Thyroid gland (tissue), 4 donors: Measurements from ENCODE around the gene PCDHB4.
"Not testable (repeated sequence)": the region's sequence is repeated elsewhere in the genome, so short reads cannot be mapped to it uniquely, and the experiment has no call there.

ENCODE experiments used
- CTCF ChIP-seq, 6 experiments: fragments of 200-600 bp in 3 of 6; fragments of 450-650 bp in 3 of 6; sonication (generic) in 3 of 6; IDR thresholded peaks; one replicate each; pipeline ENCODE4 v1.5.1; 2016 to 2019; ENCODE audit warnings: antibody characterized with exemption in 6 of 6, mild to moderate bottlenecking in 2 of 6, inconsistent platforms in 1 of 6, moderate library complexity in 1 of 6
- POLR2A ChIP-seq, 2 donors: fragments of 450-650 bp; IDR thresholded peaks; one replicate each; pipeline ENCODE4 v1.6.1; 2017; ENCODE audit warnings: antibody characterized with exemption in 2 of 2, mild to moderate bottlenecking in 2 of 2, moderate library complexity in 1 of 2

- TF ChIP-seq CTCF, POLR2A (IDR thresholded peaks at IDR 0.05): not testable (repeated sequence)
Observed at GRCh38 chr5:141102070-141102469, 19.5 kb upstream of the PCDHB4 start.
